Islet precursor cell (in vitro differentiated cells): ENCODE data around the gene GMDS.
"Not testable (repeated sequence)": the region's sequence is repeated elsewhere in the genome, so short reads cannot be mapped to it uniquely, and the experiment has no call there.

Experiments
- DNase-seq: peaks from one replicate; pipeline ENCODE4 v3.0.0-alpha.2; 2018

GMDS gene

DNA sequence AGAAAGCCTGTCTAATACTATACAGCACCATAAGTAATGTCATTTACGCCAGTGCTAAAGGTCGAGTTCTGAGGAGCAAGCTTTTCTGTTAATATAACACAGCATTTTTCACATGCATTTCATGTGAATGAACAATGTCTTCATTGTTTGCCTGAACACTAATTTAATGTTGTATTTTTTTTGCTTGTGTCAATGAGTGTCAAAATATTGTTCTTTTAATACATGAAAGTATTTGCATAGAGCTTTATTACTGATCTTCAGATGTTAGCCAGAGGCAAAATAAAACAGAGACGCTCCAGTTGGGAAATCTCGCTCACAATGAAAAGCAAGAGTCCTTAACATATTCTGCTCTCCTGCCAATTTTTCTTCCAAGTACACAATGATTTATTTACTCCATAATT is 483.9 kb downstream of the GMDS start:
- DNase-seq, result no peak

DNA sequence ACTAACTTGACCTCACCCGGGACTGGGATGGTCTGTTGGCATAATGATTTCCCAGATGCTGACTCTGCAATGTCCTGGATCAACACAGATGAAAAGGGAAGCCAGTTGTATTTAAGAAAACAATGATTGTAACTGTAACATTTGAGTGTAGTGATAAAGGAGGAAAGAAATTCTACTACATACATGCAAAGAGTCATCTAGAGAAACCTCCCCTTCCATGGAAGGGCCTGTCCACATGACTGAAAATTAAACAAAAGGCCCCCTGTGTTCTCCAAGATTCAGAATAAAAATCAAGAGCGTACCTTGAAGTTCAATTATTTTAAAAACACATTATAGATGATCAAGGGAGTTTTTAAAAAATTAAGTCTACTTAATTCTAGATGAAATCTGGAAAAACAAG is 484.5 kb downstream of the GMDS start:
- no peak for DNase-seq

DNA sequence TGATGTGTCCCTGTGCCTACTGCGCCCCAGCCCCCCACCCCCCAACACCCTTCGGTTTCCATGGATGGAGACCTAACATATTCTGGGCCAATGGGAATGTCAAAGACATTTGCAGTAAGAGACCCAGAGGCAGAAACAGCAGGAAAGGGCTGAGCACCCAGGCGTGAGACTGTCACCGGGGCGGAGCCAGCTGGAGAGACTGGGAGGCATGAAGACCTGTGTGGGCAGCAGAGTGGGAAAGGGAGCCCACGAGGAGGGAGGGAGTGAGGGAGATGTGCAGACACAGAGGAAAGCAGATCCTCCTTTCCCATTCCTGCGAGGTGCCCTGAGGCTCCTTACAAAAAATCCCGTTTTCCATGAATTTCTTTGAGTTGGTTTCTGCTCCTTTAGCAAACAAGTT is 485.5 kb downstream of the GMDS start:
- no peak for DNase-seq

DNA sequence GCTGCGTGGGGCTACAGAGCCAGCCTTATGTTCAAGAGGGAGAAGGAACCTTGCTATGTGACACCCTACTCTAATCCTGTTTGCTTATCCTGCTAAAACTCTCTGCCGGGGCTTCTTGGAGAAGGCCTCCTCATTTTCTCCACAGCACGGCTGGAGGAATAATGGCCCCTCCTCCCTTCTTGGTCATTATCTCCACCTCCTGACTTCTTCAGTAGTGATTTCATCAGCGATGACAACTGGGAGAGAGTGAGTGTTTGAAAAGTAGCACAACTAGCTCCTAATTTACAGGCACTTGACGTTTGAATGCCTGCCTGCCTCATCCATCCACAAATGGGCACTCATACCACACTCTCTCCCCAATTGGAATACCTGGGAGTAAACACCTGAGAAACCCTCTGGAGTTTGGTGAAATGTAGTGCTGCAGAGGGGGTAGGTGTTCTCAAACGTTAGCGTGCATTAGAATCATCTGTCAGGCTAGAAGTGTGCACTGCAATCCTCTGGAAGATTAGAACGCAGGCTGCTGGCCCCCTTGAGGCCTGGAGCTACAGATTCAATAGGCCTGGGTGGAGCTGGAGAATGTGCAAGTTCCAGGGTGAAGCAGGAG is 487.2 kb downstream of the GMDS start:
- DNase-seq, result no peak

DNA sequence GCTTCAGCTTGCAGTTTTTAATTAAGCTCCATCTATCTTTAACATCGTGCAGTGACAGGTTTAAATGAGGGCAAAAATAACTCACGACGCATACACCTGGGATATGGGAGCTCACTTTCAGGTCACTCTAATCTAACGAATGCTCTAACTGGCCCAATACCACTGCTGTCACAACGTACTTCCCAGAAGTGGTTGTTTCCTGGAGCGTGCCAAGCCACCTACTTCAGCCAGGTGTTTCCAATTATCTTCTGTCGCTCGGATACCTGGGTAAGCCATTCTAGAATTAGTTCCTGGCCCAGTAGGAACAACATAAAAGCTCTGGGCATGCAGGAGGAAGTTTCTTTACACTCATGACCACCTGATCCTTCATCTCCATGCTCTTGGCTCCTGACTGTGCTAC is 488.3 kb downstream of the GMDS start:
- no peak for DNase-seq

DNA sequence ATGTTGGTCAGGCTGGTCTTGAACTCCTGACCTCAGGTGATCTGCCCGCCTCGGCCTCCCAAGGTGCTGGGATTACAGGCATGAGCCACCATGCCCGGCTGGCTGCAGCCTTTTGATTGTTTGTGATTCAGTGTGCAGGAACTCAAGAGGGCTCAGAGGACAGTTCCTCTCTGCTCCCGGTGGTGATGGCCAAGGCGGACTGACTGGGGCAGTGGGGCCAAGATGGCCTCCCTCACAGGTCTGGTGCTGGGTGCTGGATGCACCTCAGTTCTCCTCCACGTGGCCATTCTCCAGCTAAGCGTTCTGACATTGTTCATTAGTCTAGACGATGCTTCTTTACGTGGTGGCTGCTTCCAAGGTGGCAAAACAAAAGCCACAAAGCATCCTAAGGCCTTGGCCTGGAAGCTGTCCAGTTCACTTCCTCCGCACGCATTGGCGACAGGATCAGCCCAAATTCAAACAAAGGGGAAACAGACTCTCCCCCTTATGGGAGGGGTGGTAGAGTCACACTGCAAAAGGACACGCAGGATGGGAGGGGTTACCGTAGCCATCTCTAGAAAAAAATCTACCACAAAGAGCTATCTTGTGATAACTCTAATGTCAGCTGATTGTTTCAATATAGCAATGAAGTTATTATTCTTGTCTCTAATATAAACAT is 488.8 kb downstream of the GMDS start:
- no peak for DNase-seq

DNA sequence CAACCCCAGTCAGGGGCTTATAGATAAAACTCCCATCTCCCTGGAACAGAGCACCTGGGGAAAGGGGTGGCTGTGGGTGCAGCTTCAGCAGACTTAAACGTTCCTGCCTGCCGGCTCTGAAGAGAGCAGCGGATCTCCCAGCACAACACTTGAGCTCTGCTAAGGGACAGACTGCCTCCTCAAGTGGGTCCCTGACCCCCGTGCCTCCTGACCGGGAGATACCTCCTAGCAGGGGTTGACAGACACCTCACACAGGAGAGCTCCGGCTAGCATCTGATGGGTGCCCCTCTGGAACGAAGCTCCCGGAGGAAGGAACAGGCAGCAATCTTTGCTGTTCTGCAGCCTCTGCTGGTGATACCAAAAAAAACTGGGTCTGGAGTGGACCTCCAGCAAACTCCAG is 494.3 kb downstream of the GMDS start:
- not testable (repeated sequence) for DNase-seq

DNA sequence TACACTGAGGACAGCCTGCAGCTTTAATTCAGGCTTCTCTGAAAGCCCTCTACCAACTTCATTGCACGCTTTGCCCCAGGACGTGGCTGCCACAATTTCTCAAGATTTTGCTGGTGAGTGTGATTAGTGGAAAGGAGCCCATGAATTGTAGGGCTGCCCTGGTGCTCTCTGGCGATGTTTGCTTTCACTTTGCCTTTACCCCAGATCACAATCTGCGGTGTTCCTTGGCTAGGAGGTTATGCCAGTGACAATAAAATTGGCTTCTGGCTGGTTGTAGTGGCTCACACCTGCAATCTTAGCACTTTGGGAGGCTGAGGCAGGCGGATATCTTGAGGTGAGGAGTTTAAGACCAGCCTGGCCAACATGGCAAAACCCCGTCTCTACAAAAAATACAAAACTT is 496.4 kb downstream of the GMDS start:
- DNase-seq, result no peak

DNA sequence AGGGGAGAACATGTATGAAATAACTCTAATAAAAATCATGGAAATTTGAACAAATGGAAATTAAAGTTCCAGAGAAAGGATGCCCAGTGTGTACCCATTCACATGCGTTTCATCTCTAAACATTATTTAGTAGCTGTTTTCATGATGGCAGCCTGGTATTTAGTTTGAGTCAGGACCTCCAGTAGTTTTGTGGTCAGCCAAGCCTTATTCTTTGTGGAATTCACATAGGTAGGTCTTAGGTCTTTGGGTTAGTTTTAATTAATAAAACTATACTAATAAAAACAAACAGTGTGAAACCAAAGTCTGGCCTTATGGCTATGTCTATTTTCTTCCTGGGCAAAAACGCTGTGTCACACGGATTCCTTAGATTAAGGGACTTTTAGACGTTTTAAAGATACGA is 497.9 kb downstream of the GMDS start:
- DNase-seq, result no peak

DNA sequence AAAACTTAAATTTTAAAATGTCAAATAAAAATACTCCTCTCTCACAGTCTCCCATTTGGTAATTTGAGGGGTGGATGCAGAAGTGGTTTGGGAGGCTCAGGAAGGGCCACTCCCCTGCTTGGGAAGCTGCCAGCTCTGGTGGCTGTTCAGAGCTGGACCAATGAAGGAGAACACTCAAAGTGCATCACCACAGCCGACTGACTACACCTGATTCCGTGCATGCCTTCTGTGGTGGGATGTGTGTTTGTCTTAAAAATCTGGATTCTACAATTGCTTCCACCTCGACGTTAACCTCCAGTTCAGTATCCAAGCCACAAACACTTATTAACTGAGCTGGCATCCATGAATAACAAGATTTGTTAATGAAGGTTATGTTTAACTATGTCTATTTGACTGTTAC is 498.4 kb downstream of the GMDS start:
- no peak for DNase-seq

DNA sequence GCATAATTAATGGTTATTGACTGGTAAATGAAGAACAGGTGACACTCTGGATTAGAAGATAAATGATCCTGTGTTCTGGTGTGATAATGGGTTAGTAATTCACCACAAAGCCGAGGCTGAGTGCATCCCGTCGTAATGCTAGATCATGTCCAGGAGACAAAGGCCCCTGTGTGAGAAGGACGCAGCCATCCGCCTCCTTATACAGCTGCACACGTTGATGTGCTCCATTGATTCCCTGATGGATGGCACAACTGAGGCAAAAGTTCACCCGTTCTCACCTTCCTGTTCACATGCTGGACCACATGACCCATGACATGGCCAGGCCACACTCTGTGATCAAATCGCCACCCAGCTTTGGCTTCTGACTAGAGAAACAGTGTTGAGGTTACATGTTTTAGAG is 499.6 kb downstream of the GMDS start:
- no peak for DNase-seq

DNA sequence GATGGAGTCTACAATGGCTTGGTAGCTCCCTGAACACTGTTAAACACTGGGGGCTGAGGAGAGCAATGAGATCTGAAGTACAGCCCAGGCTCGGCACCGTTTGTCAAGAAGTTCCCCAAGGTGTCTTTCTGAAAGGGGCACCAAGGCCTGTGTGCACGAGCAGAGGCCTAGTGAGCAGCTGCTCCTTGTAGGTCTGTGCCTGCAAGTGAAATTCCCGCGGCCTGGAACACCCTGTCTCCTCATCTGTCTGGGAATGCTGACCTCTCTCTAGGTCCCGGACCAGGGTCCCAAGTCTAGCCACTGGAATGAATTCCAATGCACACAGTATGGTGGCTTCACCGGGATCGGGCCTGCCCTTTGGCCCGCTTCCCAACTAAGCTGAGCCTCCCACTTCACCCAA is 500.9 kb downstream of the GMDS start:
- peak; percentile 65 for DNase-seq

DNA sequence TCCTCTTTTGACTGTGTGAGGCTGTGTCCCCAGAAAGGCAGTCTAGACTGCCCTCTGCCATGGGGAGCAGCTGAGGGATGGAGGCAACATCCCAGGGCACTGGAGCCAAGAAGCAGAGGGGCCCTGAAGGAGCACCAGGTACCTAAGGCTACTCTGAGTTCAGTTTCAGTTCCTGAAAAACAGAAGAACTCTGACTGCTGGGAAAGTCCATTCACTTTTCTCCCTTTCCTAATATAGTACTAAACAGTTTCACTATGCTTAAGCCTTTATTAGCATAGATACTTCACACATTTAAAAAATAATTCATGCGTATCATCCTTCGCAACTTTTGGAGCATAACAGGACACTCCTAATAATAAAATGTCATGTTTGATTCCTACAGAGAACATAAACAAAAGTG is 505.7 kb downstream of the GMDS start:
- no peak for DNase-seq

DNA sequence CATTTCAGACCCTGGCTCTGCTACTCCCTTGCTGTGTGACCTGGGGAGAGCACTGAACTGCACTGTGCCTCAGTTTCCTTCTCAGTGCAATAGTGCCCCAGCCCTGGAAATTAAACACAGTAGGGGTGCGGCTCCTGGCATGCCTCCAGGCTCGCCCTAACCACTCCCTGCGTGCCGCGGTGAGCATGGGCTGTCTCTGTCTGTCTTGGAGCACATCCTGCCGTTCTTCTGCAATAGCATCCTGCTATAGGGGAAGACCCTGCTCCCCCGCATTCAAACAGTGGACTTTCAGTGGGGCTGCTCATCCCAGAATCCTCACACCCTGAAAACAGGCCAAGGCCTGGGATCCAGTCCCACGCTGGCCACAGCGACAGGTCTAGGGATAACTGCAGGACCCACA is 506.2 kb downstream of the GMDS start:
- no peak for DNase-seq

DNA sequence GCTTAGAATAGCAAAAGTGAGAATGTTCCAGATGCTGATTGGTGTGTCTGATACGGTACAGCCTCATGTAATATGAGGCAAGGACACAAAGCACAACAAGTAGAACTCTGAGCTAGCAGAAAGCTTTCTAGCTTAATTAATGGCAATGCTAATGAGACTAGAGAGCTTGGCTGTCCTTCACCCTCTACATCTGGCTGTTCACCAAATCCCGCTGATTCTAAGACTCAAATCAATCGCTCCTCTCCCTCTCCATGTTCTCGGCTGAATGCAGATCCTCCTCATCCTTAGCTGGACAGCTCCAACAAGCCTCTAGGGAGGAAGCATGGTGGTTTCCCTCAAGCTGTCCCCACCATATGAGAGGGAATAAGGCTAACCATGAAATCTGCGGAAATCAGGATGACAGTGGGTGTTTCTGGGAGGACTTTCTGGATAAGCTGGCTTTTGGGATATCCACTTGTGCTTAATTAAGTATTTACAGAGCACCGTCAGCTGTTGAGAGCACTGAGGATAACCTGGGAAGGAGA is 506.8 kb downstream of the GMDS start:
- no peak for DNase-seq

DNA sequence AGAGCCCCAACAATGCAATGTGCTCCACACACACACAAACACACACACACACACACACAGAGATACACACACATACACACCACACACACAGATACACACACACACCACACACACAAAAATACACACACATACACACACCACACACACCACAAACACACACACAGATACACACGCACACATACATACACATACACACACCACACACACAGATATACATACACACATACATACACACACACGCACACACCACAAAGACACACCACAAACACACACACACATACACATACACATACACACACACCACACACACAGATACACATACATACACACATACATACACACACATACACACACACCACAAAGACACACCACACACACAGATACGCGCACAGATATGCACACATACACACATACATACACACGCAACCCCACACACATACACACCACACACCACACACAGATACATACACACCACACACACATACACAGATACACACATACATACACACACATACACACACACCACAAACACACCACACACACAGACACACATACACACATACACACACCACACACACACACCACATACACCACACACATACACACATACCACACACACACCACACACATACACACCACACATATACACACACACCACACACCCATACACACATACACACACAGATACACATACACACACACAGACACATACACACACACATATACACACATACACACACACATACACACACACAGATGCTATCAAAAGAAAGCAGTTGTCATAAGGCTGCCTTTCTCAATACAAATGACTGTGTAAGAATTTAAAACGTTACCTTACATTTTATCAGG is 507.7 kb downstream of the GMDS start:
- no peak for DNase-seq

DNA sequence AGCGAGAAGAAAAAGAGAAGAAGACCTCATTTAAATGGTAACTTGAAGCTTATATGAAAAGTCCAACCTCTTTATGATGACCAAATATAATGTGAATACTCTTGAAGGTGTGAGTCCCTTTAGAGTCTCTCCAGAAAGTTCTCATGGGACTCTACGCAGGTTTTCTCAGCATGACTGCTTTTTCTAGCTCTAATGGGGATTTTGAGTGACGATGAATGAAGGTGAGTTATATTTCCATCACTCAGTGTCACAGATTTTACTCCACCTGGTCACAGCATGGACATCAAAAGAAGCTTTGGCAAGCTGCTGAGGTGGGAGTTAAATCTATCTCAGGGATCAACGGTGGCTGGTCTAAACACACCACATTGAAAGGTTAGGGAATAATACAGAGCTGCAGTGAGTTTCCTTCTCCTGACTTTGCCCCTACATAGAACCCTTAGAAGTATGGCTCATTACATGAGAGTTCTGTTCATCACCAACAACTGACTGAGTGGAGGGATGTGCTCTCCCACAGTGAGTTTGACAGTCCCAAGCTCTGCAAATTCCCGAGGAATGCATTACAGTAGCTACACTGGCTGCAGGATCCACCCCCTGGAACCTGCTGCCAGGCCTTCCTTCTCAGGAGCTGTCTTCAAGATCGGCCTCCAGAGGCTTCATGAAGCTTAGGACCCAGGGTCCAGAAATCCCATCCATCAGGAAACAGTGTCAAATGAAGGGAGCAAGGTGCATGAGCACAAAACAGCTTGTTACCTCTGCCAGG is 508.9 kb downstream of the GMDS start:
- no peak for DNase-seq

DNA sequence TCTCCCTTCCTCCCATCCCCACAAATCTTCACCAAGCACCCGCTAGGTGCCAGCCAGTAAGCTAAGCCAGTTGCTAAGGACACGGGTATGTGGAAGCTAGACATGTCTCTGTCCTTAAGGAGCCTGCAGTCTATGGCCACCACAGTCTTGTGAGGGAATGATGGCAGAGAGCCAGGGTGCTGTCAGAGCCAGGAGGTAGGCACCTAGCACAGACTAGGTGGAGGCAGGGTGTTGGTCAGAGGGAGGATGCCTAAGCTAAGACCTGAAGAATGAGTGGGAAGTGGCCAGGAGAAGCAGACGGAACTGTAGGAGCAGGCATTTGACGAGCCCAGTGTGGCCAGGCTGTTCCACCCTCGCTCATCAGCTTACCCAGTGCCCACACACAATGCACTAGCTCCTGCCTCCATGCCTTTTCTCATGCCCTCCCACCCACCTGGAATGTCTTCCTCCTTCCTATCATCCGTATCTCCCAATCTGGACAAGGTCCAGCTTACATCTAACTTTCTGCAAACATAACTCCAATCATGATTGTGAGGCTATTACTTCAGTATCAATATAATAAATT is 510.1 kb downstream of the GMDS start:
- no peak for DNase-seq

DNA sequence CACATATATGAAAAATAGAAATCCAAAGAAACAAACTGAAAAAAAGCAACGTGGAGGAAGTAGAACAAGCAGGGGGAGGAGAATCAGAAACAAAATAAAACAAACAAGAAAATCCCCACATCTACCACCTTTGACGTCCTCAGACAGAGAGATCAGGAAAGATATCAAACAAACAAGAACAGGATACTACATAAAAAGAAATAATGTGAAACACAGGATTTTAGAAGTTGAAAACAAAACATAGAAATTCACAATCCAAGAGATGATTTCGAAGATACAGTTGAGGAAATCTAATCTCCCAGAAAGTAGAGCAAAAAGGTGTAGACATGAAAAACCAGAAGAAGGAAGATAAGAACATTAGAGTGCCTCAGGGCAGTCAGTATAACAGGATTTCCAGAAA is 514.5 kb downstream of the GMDS start:
- no peak for DNase-seq

DNA sequence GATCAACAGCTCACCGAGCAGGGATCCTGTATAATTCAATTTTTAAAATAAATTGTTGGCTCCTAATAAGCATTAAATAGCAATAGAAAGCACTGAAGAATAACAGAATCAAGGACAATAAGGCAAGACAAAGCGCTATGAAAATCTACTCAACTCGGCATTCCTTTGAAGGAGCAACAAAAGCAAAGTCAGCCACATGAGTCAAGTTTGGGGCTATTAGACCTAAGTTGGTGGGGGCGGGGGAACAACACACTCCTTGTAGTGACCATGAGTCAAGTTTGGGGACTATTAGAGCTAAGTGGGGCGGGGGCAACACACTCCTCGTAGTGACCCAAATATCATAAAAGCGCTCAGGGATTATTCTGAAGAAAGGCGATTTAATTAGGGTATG is 515.7 kb downstream of the GMDS start:
- no peak for DNase-seq

DNA sequence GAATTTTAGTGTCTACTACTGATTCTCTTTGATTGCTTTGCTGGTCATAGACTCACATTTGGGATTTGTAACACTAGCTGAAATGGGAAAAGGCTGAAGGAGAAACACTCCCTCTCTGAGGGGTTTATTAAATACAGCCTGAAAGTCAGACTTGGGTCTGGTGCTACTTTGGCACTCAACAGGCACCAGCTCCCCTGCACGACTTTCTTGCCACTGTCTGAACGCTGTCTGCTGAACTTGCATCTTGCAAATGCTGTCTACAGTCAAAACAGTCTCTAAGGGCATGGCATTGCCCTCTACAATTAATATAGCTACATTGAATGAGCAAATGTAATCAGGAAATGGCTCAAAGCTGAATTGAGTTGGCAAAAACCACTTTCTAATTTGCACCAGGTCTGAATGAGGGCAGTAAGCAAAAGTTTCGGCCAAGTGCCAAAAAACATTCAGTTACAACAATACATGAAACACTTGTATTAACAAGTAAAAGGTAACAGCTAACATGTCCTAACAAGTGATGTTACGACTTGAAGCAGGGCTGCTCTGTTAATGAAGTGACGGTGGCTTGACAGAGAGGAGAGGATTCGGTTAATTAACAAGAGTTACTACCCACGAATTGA is 516.2 kb downstream of the GMDS start:
- no peak for DNase-seq

DNA sequence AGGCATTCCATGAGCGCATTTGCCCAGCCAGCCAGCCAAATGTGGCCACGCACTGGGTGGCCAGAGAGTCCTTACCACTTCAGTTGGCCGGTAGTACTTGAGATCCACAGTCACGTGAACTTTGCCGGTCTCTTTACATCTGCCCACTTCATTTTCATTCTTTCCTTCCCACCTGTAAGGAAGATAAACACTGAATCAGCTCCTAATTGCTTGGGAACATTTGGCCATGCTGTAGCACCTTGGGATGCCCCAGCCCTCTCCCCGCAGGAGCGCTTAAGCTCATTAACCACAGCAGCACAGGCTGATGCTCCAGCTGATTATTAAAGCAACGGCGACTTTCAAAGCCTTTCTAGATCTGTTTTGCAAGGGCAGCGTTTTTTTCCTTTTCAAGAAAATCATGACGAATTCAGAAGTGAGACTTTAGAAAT is 519.0 kb downstream of the GMDS start:
- DNase-seq, result no peak
